KMS-11 (cell line): ENCODE data around the gene CDK14.

Experiments
- H2AFZ ChIP-seq: fragments of 200-600 bp; sonication (generic); 2 replicates; pipeline ENCODE4 v1.6.1; 2016; ENCODE audit warnings: antibody characterized with exemption, mixed run types, low read depth
- H3K27ac ChIP-seq: fragments of 200-600 bp; sonication (generic); 2 replicates; pipeline ENCODE4 v1.6.1; 2016; ENCODE audit warnings: mild to moderate bottlenecking, mixed run types
- H3K27me3 ChIP-seq: fragments of 200-600 bp; sonication (generic); 2 replicates; pipeline ENCODE4 v1.6.1; 2017; ENCODE audit warnings: mild to moderate bottlenecking, low read depth, mixed run types, moderate library complexity; ENCODE audit not compliant: insufficient read depth
- H3K36me3 ChIP-seq: fragments of 200-600 bp; sonication (generic); 2 replicates; pipeline ENCODE4 v1.6.1; 2017; ENCODE audit warnings: mild to moderate bottlenecking, mixed run types; ENCODE audit not compliant: insufficient read depth
- H3K4me1 ChIP-seq: fragments of 200-600 bp; sonication (generic); 2 replicates; pipeline ENCODE4 v1.6.1; 2016; ENCODE audit warnings: mild to moderate bottlenecking, low read depth, mixed run types; ENCODE audit not compliant: poor library complexity, severe bottlenecking
- H3K4me2 ChIP-seq: fragments of 200-600 bp; sonication (generic); 2 replicates; pipeline ENCODE4 v1.7.0; 2016; ENCODE audit warnings: mild to moderate bottlenecking, mixed run types
- H3K4me3 ChIP-seq: fragments of 200-600 bp; sonication (generic); IDR thresholded peaks from 2 replicates; pipeline ENCODE4 v1.6.1; 2017; ENCODE audit warnings: low read depth, low read length, mixed read lengths; ENCODE audit not compliant: insufficient read depth
- H3K79me2 ChIP-seq: fragments of 200-600 bp; sonication (generic); 2 replicates; pipeline ENCODE4 v1.6.1; 2016; ENCODE audit warnings: low read depth, mixed run types; ENCODE audit not compliant: insufficient read depth
- H3K9ac ChIP-seq: fragments of 200-600 bp; sonication (generic); 2 replicates; pipeline ENCODE4 v1.6.1; 2016; ENCODE audit warnings: mild to moderate bottlenecking, mixed run types
- H4K20me1 ChIP-seq: fragments of 200-600 bp; sonication (generic); 2 replicates; pipeline ENCODE4 v1.6.1; 2016; ENCODE audit warnings: mild to moderate bottlenecking, mixed run types; ENCODE audit not compliant: insufficient read depth
- CTCF ChIP-seq: fragments of 200-600 bp; sonication (generic); conservative IDR thresholded peaks from 2 replicates; pipeline ENCODE4 v1.6.1; 2017; ENCODE audit warnings: low read depth, mild to moderate bottlenecking, antibody characterized with exemption, low read length, moderate library complexity, mixed read lengths

Gene CDK14

GRCh38 chr7:91091631-91092030 is 495.5 kb downstream of the CDK14 start:
- Histone ChIP-seq H3K9ac (no peak overlapping the region), H3K79me2 (no peaks in the 10 kb centered on the region), H3K4me1 (no peaks in the 10 kb centered on the region), H3K4me2 (no peak overlapping the region), H3K27me3 (no peaks in the 10 kb centered on the region), H3K36me3 (0 out of 2 replicates have a peak, but pooled peaks cover 3% of the 10 kb centered on the region), H4K20me1 (no peaks in the 10 kb centered on the region), H2AFZ (no peak overlapping the region), H3K4me3 (no peak overlapping the region), H3K27ac (no peak overlapping the region)
- TF ChIP-seq CTCF = no peak

GRCh38 chr7:91093181-91093580 is 497.1 kb downstream of the CDK14 start:
- Histone ChIP-seq H3K36me3 (0 out of 2 replicates have a peak, but pooled peaks cover 3% of the 10 kb centered on the region), H3K4me1 (no peaks in the 10 kb centered on the region), H4K20me1 (no peaks in the 10 kb centered on the region), H3K9ac (no peak overlapping the region), H3K79me2 (no peaks in the 10 kb centered on the region), H3K4me3 (no peak overlapping the region), H3K27ac (no peak overlapping the region), H3K4me2 (no peak overlapping the region), H3K27me3 (no peaks in the 10 kb centered on the region), H2AFZ (no peak overlapping the region)
- TF ChIP-seq CTCF = no peak

- no peak overlapping the region for H3K4me2 ChIP-seq
- H3K36me3 ChIP-seq = no peaks in the 10 kb centered on the region
- no peak overlapping the region for H3K27ac ChIP-seq
- no peaks in the 10 kb centered on the region for H3K79me2 ChIP-seq
- no peaks in the 10 kb centered on the region for H3K4me1 ChIP-seq
- H3K27me3 ChIP-seq = no peaks in the 10 kb centered on the region
- H3K4me3 ChIP-seq = no peak overlapping the region
- H2AFZ ChIP-seq = no peak overlapping the region
- no peak overlapping the region for H3K9ac ChIP-seq
- no peak for TF ChIP-seq CTCF
- H4K20me1 ChIP-seq = no peaks in the 10 kb centered on the region
These were observed 502.4 kb downstream of the CDK14 start for GRCh38 chr7:91098566-91098965.

GRCh38 chr7:91103363-91103762 is 507.2 kb downstream of the CDK14 start:
- Histone ChIP-seq H3K9ac (no peak overlapping the region), H3K36me3 (no peaks in the 10 kb centered on the region), H3K79me2 (no peaks in the 10 kb centered on the region), H3K4me3 (no peak overlapping the region), H3K27me3 (no peaks in the 10 kb centered on the region), H2AFZ (no peak overlapping the region), H3K27ac (no peak overlapping the region), H3K4me2 (no peak overlapping the region), H4K20me1 (no peaks in the 10 kb centered on the region), H3K4me1 (no peaks in the 10 kb centered on the region)
- TF ChIP-seq CTCF = no peak

- Histone ChIP-seq H3K9ac (no peak overlapping the region), H4K20me1 (no peaks in the 10 kb centered on the region), H3K4me1 (no peaks in the 10 kb centered on the region), H3K36me3 (no peaks in the 10 kb centered on the region), H3K4me3 (no peak overlapping the region), H3K27me3 (no peaks in the 10 kb centered on the region), H3K4me2 (no peak overlapping the region), H2AFZ (no peak overlapping the region), H3K79me2 (no peaks in the 10 kb centered on the region), H3K27ac (no peak overlapping the region)
- no peak for TF ChIP-seq CTCF
These were observed 511.3 kb downstream of the CDK14 start for GRCh38 chr7:91107460-91107859.
